Measurements from ENCODE around the gene GOLM1.

GOLM1 gene

DNA sequence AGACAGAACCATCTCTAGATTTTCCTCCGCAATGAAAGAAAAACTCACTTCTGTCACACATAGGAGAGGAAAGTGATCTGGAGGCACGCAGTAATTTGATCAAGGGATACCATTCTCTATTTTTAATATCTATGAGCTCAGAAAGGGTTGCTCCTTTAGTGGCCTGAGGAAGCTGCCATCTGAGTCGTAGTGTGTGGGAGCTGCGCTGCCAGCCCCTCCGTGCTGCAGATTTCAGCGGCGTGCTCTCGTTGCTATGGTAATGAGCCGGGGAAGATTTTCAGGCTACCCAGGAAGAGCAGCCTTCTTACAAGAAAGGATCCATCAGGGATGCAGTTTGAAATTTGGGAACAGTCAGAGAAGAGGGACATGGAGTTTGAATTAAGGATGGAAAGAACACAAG lies 17.1 kb upstream of the GOLM1 start:
- H3K4me1 ChIP-seq (ENCODE audit: control insufficient read depth, low read depth, low read length), result no peaks in the 10 kb centered on the region
- no peaks in the 10 kb centered on the region for H3K9me3 ChIP-seq (ENCODE audit: control insufficient read depth, low read depth, low read length)
- no peak overlapping the region for H3K9ac ChIP-seq (ENCODE audit: low read length)
- no peaks in the 10 kb centered on the region for H3K36me3 ChIP-seq (ENCODE audit: control insufficient read depth, low read depth, low read length)
- no peak overlapping the region for H3K27ac ChIP-seq (ENCODE audit: low read length)
- H3K27me3 ChIP-seq (ENCODE audit: control insufficient read depth, insufficient read depth, low read length), result no peaks in the 10 kb centered on the region
- H3K4me3 ChIP-seq (ENCODE audit: low read length), result no peak overlapping the region

DNA sequence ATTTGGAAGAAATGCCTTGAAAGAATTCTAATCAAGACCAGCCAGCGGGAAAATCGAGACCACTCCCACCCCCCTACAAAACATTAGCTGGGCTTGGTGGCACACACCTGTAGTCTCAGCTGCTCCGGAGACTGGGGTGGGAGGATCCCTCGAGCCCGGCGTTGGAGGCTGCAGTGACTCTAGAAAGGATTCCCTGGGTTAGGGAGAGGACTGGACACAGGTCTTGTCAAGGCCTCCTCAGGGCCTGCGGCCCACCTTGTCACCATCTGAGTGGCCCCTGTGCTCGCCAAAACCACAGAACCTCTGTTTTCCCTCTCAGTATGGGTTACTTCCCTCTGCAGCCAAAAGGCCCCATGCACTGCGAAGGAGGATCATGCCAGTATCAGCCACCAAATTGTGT lies 16.5 kb upstream of the GOLM1 start:
- no peaks in the 10 kb centered on the region for H3K4me1 ChIP-seq (ENCODE audit: control insufficient read depth, low read depth, low read length)
- H3K36me3 ChIP-seq (ENCODE audit: control insufficient read depth, low read depth, low read length), result no peaks in the 10 kb centered on the region
- no peak overlapping the region for H3K9ac ChIP-seq (ENCODE audit: low read length)
- H3K27me3 ChIP-seq (ENCODE audit: control insufficient read depth, insufficient read depth, low read length), result no peaks in the 10 kb centered on the region
- no peak overlapping the region for H3K27ac ChIP-seq (ENCODE audit: low read length)
- H3K4me3 ChIP-seq (ENCODE audit: low read length), result no peak overlapping the region
- H3K9me3 ChIP-seq (ENCODE audit: control insufficient read depth, low read depth, low read length), result no peaks in the 10 kb centered on the region

DNA sequence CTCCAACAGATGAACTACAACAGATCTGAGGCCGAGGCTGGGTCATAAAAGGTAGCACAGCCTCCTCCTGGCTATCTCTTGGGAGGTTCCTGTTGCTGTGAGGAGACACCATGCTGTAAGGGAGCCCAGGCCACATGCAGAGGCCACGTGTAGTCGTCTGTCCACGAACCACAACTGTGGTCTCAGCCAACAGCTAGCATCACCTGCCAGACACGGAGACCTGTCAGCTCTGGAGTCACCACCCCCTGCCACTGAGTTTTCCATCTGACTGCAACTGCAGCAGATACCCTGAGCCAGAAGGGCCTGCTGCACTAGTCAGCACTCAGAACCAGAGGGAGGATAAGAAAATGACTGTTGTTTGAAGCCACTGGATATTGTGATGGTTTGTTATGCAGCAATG lies 12.7 kb upstream of the GOLM1 start:
- Histone ChIP-seq H3K9ac (ENCODE audit: low read length) (no peak overlapping the region), H3K27ac (ENCODE audit: low read length) (no peak overlapping the region), H3K4me1 (ENCODE audit: control insufficient read depth, low read depth, low read length) (no peaks in the 10 kb centered on the region), H3K36me3 (ENCODE audit: control insufficient read depth, low read depth, low read length) (no peaks in the 10 kb centered on the region), H3K27me3 (ENCODE audit: control insufficient read depth, insufficient read depth, low read length) (no peaks in the 10 kb centered on the region), H3K4me3 (ENCODE audit: low read length) (no peak overlapping the region), H3K9me3 (ENCODE audit: control insufficient read depth, low read depth, low read length) (no peaks in the 10 kb centered on the region)

DNA sequence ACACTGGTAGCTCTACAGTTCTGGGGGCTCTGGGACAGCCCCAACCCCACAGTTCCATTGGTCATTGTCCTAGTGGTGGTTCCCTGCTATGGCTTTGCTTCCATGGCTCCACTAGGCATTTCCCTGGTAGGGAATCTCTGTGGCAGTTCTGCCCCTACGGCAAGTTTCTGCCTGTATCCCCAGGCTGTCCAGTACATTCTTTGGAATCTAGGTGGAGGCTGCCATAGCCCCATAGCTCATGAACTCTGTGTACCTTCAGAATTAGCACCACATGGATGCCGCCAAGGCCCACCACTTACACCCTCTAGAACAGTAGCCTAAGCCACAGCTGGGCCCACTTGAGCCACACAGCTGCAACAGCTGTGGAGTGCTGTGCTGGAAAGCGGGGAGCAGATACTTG lies 3.3 kb upstream of the GOLM1 start:
- Histone ChIP-seq H3K27ac (ENCODE audit: low read length) (no peak overlapping the region), H3K36me3 (ENCODE audit: control insufficient read depth, low read depth, low read length) (no peaks in the 10 kb centered on the region), H3K4me3 (ENCODE audit: low read length) (no peak overlapping the region), H3K4me1 (ENCODE audit: control insufficient read depth, low read depth, low read length) (peaks cover 9% of the 10 kb centered on the region), H3K9me3 (ENCODE audit: control insufficient read depth, low read depth, low read length) (no peaks in the 10 kb centered on the region), H3K9ac (ENCODE audit: low read length) (no peak overlapping the region), H3K27me3 (ENCODE audit: control insufficient read depth, insufficient read depth, low read length) (peaks cover 23% of the 10 kb centered on the region)

DNA sequence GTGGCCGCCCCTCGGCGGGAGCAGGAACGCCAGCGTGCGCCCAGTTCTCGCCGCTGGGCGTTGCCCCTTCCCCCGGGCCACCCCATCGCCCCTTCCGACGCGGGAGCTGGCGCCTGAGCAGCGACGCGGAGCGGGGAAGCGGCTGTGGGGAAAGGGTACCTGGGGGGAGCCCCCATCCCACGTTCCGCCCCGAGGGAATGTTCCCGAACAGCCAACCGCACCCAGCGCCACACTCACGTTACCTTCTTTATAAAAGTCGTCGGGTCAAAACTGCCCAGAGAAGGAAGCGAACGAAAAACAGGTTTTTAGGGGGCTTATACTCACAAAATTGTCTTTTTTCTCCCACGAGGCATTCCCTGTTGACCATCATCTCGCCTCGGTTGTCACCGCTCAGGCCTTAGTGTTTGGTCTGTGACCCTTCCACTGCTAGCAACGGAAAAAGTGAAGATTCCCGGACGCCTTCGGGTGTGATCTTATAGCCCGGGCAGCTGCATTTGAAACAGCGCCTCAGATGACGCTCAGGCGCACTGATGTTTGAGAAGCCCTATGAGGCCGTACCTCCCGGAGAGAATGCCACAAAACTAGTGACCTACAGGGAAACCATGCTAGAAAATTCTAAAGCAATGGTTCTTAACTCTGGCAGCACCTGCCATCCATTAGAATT lies 475 bp upstream of the GOLM1 start:
- Histone ChIP-seq H3K9ac (ENCODE audit: low read length) (peak overlapping the region; percentile 26), H3K27ac (ENCODE audit: low read length) (no peak overlapping the region)

DNA sequence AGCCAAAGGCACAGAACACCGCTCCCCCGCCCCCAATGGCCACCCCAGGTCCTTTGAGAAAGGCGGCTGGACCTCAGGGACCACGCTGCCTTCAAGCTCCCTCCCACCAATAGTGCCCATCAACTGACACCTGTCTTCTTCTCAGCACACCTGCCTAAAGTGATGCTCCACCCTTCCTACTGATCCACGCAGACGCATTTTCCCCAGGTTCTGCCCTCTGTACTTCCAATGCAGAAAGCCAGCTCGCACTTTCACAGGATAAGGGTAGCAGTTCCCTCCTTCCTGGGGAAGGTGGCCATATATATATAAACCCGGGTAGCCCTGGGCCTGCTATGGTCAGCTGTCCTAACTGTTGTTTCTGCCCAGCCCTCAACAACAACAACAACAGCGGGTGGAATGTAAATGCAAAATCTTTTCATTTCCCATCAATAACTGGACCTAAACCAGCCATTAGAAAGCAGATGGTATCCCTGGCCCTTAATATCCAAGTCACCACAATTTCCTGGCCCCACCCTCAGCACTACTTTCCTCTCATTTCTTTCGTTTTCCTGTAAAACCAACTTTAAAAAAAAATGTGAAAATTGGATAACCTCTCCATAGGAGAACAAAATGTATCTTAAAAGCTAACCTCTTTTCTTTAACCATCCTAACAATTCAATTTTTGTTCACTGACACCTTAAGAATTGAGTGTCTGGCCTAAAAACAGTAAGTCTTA lies 1.7 kb downstream of the GOLM1 start:
- peaks cover 23% of the 10 kb centered on the region for H3K27me3 ChIP-seq (ENCODE audit: control insufficient read depth, insufficient read depth, low read length)
- H3K36me3 ChIP-seq (ENCODE audit: control insufficient read depth, low read depth, low read length), result no peaks in the 10 kb centered on the region
- peak overlapping the region; percentile 85 for H3K4me3 ChIP-seq (ENCODE audit: low read length)
- H3K27ac ChIP-seq (ENCODE audit: low read length), result no peak overlapping the region
- no peaks in the 10 kb centered on the region for H3K9me3 ChIP-seq (ENCODE audit: control insufficient read depth, low read depth, low read length)
- H3K9ac ChIP-seq (ENCODE audit: low read length), result peak overlapping the region; percentile 82
- peaks cover 21% of the 10 kb centered on the region for H3K4me1 ChIP-seq (ENCODE audit: control insufficient read depth, low read depth, low read length)

More for the DNA sequence above, 475 bp upstream of the GOLM1 start:
- peaks cover 16% of the 10 kb centered on the region for H3K4me1 ChIP-seq (ENCODE audit: control insufficient read depth, low read depth, low read length)
- peaks cover 23% of the 10 kb centered on the region for H3K27me3 ChIP-seq (ENCODE audit: control insufficient read depth, insufficient read depth, low read length)
- H3K36me3 ChIP-seq (ENCODE audit: control insufficient read depth, low read depth, low read length), result no peaks in the 10 kb centered on the region
- H3K4me3 ChIP-seq (ENCODE audit: low read length), result peak overlapping the region; percentile 77
- H3K9me3 ChIP-seq (ENCODE audit: control insufficient read depth, low read depth, low read length), result no peaks in the 10 kb centered on the region

DNA sequence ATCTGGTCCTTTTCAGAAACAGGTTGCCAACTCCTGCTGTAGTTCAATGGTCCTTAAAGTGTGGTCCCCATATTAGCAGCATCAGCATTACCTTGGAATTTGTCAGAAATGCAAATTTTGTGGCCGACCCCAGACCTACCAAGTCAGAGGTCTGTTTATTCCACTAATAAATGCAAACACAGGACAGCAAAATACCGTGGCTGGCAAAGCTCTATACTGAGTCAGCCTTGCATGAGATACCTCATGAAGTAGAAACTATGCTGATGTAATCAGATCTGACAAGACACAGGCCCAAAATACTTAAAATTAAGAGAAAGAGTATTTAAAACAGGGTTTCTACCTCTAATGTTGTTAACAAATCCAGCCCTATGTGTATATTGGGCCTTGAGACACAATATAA lies 3.0 kb downstream of the GOLM1 start:
- peaks cover 21% of the 10 kb centered on the region for H3K4me1 ChIP-seq (ENCODE audit: control insufficient read depth, low read depth, low read length)
- H3K9me3 ChIP-seq (ENCODE audit: control insufficient read depth, low read depth, low read length), result no peaks in the 10 kb centered on the region
- H3K27me3 ChIP-seq (ENCODE audit: control insufficient read depth, insufficient read depth, low read length), result peaks cover 23% of the 10 kb centered on the region
- H3K4me3 ChIP-seq (ENCODE audit: low read length), result no peak overlapping the region
- H3K9ac ChIP-seq (ENCODE audit: low read length), result no peak overlapping the region
- H3K36me3 ChIP-seq (ENCODE audit: control insufficient read depth, low read depth, low read length), result no peaks in the 10 kb centered on the region
- no peak overlapping the region for H3K27ac ChIP-seq (ENCODE audit: low read length)

DNA sequence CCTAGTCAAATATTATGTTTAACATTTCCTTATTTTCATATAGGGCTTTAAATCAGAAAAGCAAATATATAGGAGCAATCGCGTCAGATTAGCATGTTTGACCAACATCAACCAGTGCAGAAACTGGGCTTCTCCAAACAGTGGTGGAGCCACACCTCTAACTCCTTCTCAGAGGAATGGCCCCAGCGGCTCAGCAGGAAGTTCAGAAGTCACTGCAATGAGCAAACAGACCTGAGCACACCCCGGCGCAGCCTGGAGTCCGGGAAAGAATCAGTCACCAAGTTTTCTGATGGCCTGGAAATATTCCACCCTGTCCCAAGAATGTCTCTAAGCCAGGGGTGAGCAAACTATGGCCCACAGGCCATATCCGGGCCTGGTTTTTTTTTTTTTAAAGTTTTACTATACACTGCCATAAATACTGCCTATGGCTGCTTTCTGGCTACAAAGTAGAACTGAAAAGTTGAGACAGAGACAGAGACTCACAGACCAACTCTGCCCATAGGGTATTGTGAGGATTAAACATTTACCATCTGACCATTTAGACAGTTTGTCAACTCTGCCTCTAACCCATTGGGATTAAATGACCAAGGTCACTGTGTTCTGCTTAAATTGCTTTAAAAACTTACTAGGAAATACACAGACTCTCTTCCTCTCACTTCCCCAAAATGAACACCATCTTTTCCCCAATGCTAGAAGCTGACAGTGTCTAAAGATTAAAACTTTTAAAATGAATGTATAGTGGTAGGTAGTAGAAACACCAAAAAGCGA lies 5.4 kb downstream of the GOLM1 start:
- no peaks in the 10 kb centered on the region for H3K9me3 ChIP-seq (ENCODE audit: control insufficient read depth, low read depth, low read length)
- no peak overlapping the region for H3K4me3 ChIP-seq (ENCODE audit: low read length)
- no peak overlapping the region for H3K27ac ChIP-seq (ENCODE audit: low read length)
- peaks cover 19% of the 10 kb centered on the region for H3K4me1 ChIP-seq (ENCODE audit: control insufficient read depth, low read depth, low read length)
- H3K27me3 ChIP-seq (ENCODE audit: control insufficient read depth, insufficient read depth, low read length), result peaks cover 9% of the 10 kb centered on the region
- no peak overlapping the region for H3K9ac ChIP-seq (ENCODE audit: low read length)
- H3K36me3 ChIP-seq (ENCODE audit: control insufficient read depth, low read depth, low read length), result no peaks in the 10 kb centered on the region

DNA sequence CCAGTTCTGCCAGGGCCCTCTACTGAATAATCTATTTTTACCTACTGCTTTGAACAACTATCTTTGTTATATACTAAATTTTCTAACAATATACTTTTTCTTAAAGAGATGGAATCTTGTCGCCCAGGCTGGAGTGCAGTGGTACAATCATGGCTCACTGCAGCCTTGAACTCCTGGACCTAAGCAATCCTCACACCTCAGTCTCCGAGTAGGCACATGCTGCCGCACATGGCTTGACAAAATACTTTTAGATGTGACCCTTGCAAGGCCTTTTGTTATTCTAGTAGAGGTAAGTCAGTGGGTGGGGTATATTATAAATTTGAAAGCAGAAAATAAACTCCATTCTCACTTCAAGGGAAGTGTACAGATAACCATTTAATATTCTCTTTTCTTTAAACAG lies 7.9 kb downstream of the GOLM1 start:
- Histone ChIP-seq H3K27ac (ENCODE audit: low read length) (no peak overlapping the region), H3K9me3 (ENCODE audit: control insufficient read depth, low read depth, low read length) (no peaks in the 10 kb centered on the region), H3K27me3 (ENCODE audit: control insufficient read depth, insufficient read depth, low read length) (no peaks in the 10 kb centered on the region), H3K4me3 (ENCODE audit: low read length) (no peak overlapping the region), H3K9ac (ENCODE audit: low read length) (no peak overlapping the region), H3K4me1 (ENCODE audit: control insufficient read depth, low read depth, low read length) (peaks cover 5% of the 10 kb centered on the region), H3K36me3 (ENCODE audit: control insufficient read depth, low read depth, low read length) (no peaks in the 10 kb centered on the region)

DNA sequence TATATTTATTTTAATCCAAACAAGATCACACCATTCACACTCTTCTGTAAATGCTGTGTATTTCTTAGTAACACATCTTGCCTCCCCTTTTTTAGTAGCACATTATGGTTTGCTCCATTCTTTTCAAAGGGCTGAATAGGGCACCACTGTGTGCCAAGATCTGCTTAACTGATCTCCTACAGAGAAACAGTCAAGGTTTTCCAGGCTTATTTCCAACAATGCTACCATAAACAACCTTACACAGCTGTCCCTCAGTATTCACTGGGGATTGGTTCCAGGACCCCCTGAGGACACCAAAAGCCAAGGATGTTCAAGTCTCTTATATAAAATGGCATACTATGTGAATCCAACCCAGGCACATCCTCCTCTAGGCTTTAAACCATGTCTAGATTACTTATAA lies 16.5 kb downstream of the GOLM1 start:
- Histone ChIP-seq H3K4me3 (ENCODE audit: low read length) (no peak overlapping the region), H3K9me3 (ENCODE audit: control insufficient read depth, low read depth, low read length) (no peaks in the 10 kb centered on the region), H3K9ac (ENCODE audit: low read length) (no peak overlapping the region), H3K27ac (ENCODE audit: low read length) (no peak overlapping the region), H3K4me1 (ENCODE audit: control insufficient read depth, low read depth, low read length) (peaks cover 8% of the 10 kb centered on the region), H3K27me3 (ENCODE audit: control insufficient read depth, insufficient read depth, low read length) (no peaks in the 10 kb centered on the region), H3K36me3 (ENCODE audit: control insufficient read depth, low read depth, low read length) (no peaks in the 10 kb centered on the region)

DNA sequence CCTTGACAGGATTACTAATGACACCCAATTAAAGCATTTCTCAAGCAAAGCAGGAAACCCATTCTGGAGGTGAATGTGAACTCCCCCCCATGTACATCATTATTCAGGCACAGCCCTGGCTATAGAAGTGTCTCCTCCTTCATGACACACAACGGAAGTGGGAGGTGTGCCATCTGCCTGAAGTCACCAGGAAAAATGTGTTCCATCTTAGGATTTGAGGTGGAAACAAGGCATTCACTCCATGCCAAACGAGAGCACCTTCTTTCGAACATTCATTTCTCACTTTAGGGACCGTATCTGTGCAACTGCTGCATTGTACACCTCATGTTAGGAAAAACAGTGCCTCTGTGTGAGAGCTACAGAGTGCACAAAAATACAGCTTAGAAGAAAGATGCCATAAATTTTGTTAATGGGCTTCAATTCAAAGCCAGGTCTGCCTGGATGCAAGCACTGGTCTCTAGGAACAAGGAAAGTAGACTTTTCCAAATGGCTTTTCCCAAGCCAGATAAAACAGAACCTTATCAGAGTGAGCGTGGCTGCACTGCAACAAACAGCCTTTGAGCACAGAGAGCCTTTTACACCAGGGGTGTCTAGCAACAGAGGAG lies 19.4 kb downstream of the GOLM1 start:
- H3K9me3 ChIP-seq (ENCODE audit: control insufficient read depth, low read depth, low read length), result no peaks in the 10 kb centered on the region
- H3K4me3 ChIP-seq (ENCODE audit: low read length), result no peak overlapping the region
- H3K4me1 ChIP-seq (ENCODE audit: control insufficient read depth, low read depth, low read length), result peaks cover 8% of the 10 kb centered on the region
- peaks cover 7% of the 10 kb centered on the region for H3K36me3 ChIP-seq (ENCODE audit: control insufficient read depth, low read depth, low read length)
- no peak overlapping the region for H3K27ac ChIP-seq (ENCODE audit: low read length)
- H3K27me3 ChIP-seq (ENCODE audit: control insufficient read depth, insufficient read depth, low read length), result no peaks in the 10 kb centered on the region
- H3K9ac ChIP-seq (ENCODE audit: low read length), result no peak overlapping the region

Data from iPS-18a (cell line).